ENCODE measurements around the gene ACSM3. TPM values are rescaled to one million over a fixed set of nuclear protein-coding genes. Genes with fewer than 3 reads are reported as not detected.

The ACSM3 gene
- total and polyA plus RNA-seq, 9 of the 15 experiments (the other 6 are each of a cell fraction or from before 2014, with no cell fraction given), result 112 to 420 (median 182) TPM

- no TSS peak for BruUV-seq (replicated peaks)
- TF ChIP-seq ZNF584 (CRISPR knock-in tag; IDR thresholded peaks at IDR 0.05; ENCODE audit: low read depth) (no peak), VEZF1 (CRISPR knock-in tag; IDR thresholded peaks at IDR 0.05) (no peak), RHOXF2B (CRISPR knock-in tag; conservative IDR thresholded peaks at IDR 0.05) (no peak), BHLHE40 (IDR thresholded peaks at IDR 0.05; ENCODE audit: low read length) (no peak), CHCHD3 (CRISPR knock-in tag; IDR thresholded peaks at IDR 0.05) (no peak), JUND (IDR thresholded peaks at IDR 0.05; ENCODE audit: borderline replicate concordance, low read depth, low read length) (no peak), JUND (tag; IDR thresholded peaks at IDR 0.05; ENCODE audit: borderline replicate concordance, low read depth, low read length) (no peak), YY1 (IDR thresholded peaks at IDR 0.05; ENCODE audit: borderline replicate concordance in 1 of 3, control insufficient read depth in 1 of 3, extremely low read depth in 1 of 3, insufficient read depth in 3 of 3, insufficient read length in 1 of 3, insufficient replicate concordance in 2 of 3, low read depth in 1 of 3, low read length in 2 of 3) (no peak), C11orf30 (IDR thresholded peaks at IDR 0.05; ENCODE audit: low read depth) (no peak), EGR1 (conservative IDR thresholded peaks at IDR 0.05) (no peak), DPF2 (IDR thresholded peaks at IDR 0.05) (no peak), SMARCB1 (IDR thresholded peaks at IDR 0.05; ENCODE audit: insufficient read length, low read depth) (no peak), HDAC1 (IDR thresholded peaks at IDR 0.05) (no peak), RCOR1 (IDR thresholded peaks at IDR 0.05; ENCODE audit: borderline replicate concordance in 1 of 2, low read depth in 2 of 2, low read length in 2 of 2) (no peak), UBTF (IDR thresholded peaks at IDR 0.05; ENCODE audit: borderline replicate concordance in 1 of 2, low read depth in 2 of 2, low read length in 2 of 2) (no peak), ZNF75A (CRISPR knock-in tag; IDR thresholded peaks at IDR 0.05) (no peak), ZNF165 (CRISPR knock-in tag; IDR thresholded peaks at IDR 0.05; ENCODE audit: borderline replicate concordance) (no peak)
- Histone ChIP-seq H3K9me1 (ENCODE audit: control insufficient read depth, insufficient read depth, low read length) (no peaks in the 10 kb centered on the region), H3K79me2 (ENCODE audit: control insufficient read depth, insufficient read depth, low read length) (no peaks in the 10 kb centered on the region), H3K27ac (ENCODE audit: extremely low read depth, low read depth, low read length) (no peak overlapping the region), H3K4me3 (no peak overlapping the region), H3K36me3 (ENCODE audit: control insufficient read depth, insufficient read depth, low read length) (no peaks in the 10 kb centered on the region), H3K4me1 (replicated peaks in 1 of 2; ENCODE audit: control insufficient read depth in 2 of 2, insufficient read depth in 2 of 2, low read length in 2 of 2) (no peaks in the 10 kb centered on the region), H3K4me2 (ENCODE audit: insufficient read depth, low read length) (no peak overlapping the region), H3K9me3 (replicated peaks; ENCODE audit: control insufficient read depth, insufficient read depth, low read depth, low read length) (no peaks in the 10 kb centered on the region), H3K9ac (ENCODE audit: insufficient read depth in 1 of 2, low read depth in 2 of 2, low read length in 2 of 2) (no peak overlapping the region), H3K27me3 (ENCODE audit: control insufficient read depth in 2 of 2, insufficient read depth in 2 of 2, low read length in 2 of 2) (no peaks in the 10 kb centered on the region), H4K20me1 (replicated peaks; ENCODE audit: control insufficient read depth, insufficient read depth, low read length) (no peaks in the 10 kb centered on the region), H2AFZ (ENCODE audit: low read depth, low read length) (no peak overlapping the region)
- ChIA-PET CTCF (ENCODE audit: low intra/inter-chr PET ratio) (no interaction called here), POLR2A (interaction anchor here (0.5 to 1.9 kb wide), 3 partner anchors 9 to 249 kb away, joined by 3 to 4 read pairs (median 3); no protein-coding TSS in a partner anchor)
- intact Hi-C loops (cut with micrococcal nuclease), result no loop called here
- ATAC-seq, result no peak
- in situ Hi-C loops (cut with MboI), result no loop called here
- FAIRE-seq, result no peak
- DNase-seq (ENCODE audit: extremely low read depth in 1 of 4, low spot score in 3 of 4), result no peak
These were observed 37.2 kb upstream of the ACSM3 start for GRCh38 chr16:20726661-20727060.

Measured in K562 (cell line).